ENCODE results near the gene ZNF408. TPM values are rescaled to one million over a fixed set of nuclear protein-coding genes. Genes with fewer than 3 reads are reported as not detected.
A peak's percentile ranks its signal among the peaks of the same experiment; 100 is the strongest.

Gene ZNF408
- total RNA-seq, 1 donor from 2014 or later, result 8.2 TPM

DNA sequence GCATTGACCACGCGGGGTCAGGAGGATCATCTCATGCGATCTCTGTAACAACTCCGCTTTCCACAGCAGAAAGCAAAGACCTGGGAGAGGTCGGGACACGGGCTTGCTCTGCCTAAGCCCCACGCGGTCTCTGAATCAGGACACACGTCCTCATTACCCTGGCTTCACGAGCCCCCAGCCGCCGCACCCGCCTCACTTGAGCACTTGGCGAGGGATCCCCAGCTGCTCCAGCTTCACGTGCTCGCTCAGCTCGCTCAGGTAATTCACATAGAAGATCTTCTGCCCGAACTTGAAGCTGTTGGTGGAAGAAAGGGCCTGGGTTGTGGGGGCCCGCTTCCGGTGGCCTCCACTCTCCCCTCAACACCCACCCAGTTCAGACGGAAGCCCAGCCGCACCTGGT is 20.0 kb upstream of the ZNF408 start:
- no peak for DNase-seq (ENCODE audit: low read depth)
- Histone ChIP-seq H3K4me3 (ENCODE audit: low read depth, low read length) (no peak overlapping the region), H3K36me3 (ENCODE audit: control insufficient read depth, insufficient read depth, low read length) (peaks cover 38% of the 10 kb centered on the region), H3K27me3 (ENCODE audit: control insufficient read depth, insufficient read depth, low read length) (no peaks in the 10 kb centered on the region)
- TF ChIP-seq, protein P1, sequence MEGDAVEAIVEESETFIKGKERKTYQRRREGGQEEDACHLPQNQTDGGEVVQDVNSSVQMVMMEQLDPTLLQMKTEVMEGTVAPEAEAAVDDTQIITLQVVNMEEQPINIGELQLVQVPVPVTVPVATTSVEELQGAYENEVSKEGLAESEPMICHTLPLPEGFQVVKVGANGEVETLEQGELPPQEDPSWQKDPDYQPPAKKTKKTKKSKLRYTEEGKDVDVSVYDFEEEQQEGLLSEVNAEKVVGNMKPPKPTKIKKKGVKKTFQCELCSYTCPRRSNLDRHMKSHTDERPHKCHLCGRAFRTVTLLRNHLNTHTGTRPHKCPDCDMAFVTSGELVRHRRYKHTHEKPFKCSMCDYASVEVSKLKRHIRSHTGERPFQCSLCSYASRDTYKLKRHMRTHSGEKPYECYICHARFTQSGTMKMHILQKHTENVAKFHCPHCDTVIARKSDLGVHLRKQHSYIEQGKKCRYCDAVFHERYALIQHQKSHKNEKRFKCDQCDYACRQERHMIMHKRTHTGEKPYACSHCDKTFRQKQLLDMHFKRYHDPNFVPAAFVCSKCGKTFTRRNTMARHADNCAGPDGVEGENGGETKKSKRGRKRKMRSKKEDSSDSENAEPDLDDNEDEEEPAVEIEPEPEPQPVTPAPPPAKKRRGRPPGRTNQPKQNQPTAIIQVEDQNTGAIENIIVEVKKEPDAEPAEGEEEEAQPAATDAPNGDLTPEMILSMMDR (IDR thresholded peaks at IDR 0.05; ENCODE audit: insufficient read depth, low read length, severe bottlenecking), result no peak
- no peak for FAIRE-seq

DNA sequence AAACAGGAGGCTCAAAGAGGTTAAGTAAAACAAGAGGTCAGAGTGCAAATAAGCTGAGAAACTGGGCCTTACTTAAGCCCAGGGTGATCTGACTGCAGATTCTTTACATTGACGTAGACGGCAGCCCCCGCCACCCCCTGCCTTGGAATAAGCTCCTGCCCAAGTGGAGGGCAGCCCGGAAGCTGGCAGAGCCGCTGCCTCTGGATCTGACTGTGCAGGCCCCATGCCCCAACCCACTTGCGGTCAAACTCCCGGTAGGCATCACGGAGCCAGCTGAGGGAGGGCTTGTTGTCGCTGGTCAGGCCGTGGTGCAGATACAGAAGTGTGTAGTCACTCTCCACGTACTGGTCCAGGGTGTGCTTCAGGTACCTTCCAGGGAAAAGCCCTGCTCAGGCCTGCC is 19.0 kb upstream of the ZNF408 start:
- TF ChIP-seq, protein P1 (IDR thresholded peaks at IDR 0.05; ENCODE audit: insufficient read depth, low read length, severe bottlenecking), result no peak
- Histone ChIP-seq H3K4me3 (ENCODE audit: low read depth, low read length) (no peak overlapping the region), H3K27me3 (ENCODE audit: control insufficient read depth, insufficient read depth, low read length) (no peaks in the 10 kb centered on the region), H3K36me3 (ENCODE audit: control insufficient read depth, insufficient read depth, low read length) (peaks cover 40% of the 10 kb centered on the region)
- no peak for FAIRE-seq
- no peak for DNase-seq (ENCODE audit: low read depth)

DNA sequence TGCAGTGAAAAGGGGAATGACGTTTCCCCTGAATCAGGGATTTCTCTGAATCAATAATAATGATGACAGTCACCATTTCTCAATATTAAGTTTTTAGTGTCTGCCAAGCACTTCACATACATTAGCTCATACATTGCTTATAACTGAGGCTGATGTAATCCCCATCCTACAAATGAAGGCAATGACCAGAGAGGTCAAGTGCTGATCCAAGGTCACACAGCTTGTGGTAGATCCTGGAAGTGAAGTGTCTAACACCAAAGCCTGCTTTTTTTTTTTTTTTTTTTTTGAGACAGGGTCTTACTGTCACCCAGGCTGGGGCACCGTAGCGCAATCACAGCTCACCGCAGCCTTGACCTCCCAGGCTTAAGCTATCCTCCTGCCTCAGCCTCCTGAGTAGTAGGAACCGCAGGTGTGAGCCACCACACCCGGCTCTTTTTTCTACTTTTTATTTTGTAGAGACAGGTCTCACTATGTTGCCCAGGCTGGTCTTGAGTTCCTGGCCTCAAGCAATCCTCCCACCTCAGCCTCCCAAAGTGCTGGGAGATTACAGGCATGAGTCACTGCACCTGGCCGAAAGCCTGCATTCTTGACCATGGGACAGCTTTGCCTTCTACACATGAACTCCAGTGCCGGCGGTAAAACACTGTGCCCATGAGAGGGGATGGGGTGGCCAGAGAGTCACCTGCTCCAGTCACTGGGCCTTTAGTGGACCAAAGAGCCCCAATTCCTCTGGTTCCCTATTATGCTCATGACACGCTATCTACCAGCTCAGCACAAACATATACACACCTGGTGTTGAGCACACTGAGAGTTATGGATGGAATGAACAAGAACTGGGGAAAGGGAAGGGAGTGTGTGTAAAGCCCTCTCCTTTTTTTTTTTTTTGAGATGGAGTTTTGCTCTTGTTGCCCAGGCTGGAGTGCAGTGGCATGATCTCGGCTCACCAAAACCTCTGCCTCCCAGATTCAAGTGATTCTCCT is 17.8 kb upstream of the ZNF408 start:
- peaks cover 37% of the 10 kb centered on the region for H3K36me3 ChIP-seq (ENCODE audit: control insufficient read depth, insufficient read depth, low read length)
- no peaks in the 10 kb centered on the region for H3K27me3 ChIP-seq (ENCODE audit: control insufficient read depth, insufficient read depth, low read length)
- no peak for FAIRE-seq

DNA sequence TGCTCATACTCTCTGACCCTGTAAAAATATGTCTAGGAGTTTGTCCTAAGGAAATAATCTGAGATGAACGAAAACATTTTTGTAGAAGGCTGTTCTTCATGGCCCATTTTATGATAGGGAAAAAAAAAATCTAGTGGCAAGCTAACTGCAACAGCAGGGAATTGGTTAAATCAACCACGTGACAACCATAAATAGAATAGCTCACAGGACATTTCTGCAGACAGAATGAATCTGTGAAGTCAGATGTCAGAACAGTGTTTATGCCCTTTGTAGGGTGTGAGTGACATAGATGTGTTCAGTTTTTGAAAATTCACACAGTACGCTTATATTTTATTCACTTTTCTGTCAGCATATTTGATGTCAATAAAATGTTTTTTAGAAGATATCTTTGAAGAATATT is 16.5 kb upstream of the ZNF408 start:
- DNase-seq (ENCODE audit: low read depth) (no peak), FAIRE-seq (no peak)
- Histone ChIP-seq H3K4me3 (ENCODE audit: low read depth, low read length) (no peak overlapping the region), H3K27me3 (ENCODE audit: control insufficient read depth, insufficient read depth, low read length) (no peaks in the 10 kb centered on the region), H3K36me3 (ENCODE audit: control insufficient read depth, insufficient read depth, low read length) (peaks cover 26% of the 10 kb centered on the region)
- TF ChIP-seq, protein P1 (IDR thresholded peaks at IDR 0.05; ENCODE audit: insufficient read depth, low read length, severe bottlenecking), result no peak

More for the DNA sequence above, 17.8 kb upstream of the ZNF408 start:
- TF ChIP-seq, protein P1 (IDR thresholded peaks at IDR 0.05; ENCODE audit: insufficient read depth, low read length, severe bottlenecking), result no peak
- H3K4me3 ChIP-seq (ENCODE audit: low read depth, low read length), result no peak overlapping the region
- peak; percentile 32 for DNase-seq (ENCODE audit: low read depth)

DNA sequence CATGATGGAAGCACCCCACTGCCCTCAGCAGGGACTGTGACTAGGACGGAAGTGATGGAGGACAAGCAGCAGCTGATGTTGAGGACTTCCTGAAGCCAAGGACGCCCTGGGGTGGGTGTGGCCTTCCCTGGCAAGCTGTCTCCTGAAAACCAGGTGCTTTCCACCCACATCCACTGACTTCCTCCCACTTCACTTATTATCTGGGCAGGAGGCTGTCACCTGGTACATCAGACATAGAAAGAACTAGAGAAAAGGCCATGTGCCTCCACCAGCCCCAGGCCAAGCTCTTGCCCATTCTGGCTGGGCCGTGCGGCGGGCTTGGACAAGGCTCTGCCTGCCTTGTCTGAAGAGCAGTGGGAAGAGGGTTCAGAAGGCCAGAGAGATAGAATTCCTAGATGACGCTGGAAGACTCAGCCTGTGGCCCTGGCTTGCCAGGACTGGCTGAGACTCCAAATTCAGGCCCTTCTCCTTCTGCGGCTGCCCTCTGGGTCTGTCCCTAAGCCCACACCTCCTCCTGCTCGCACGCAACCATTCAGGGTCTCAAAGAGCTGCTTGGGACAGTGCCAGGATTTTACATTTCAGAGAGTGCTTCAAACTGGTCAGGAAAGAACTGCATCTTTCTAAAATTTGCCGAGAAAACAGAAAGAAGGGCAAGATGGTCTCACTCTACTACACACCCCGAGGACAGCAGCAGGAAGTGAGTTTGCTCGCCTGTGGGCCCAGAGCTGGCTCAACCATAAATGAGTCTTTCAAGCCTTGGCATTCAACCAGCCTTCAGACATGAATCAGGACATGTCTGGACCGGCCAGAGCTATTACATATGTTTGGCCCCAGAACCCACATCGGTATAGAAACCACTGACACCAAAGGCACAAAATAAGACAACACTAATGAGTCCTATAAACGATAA is 13.7 kb upstream of the ZNF408 start:
- Histone ChIP-seq H3K27me3 (ENCODE audit: control insufficient read depth, insufficient read depth, low read length) (no peaks in the 10 kb centered on the region), H3K36me3 (ENCODE audit: control insufficient read depth, insufficient read depth, low read length) (peaks cover 9% of the 10 kb centered on the region), H3K4me3 (ENCODE audit: low read depth, low read length) (no peak overlapping the region)
- FAIRE-seq (peak; percentile 64), DNase-seq (ENCODE audit: low read depth) (peak; percentile 98)
- TF ChIP-seq, protein P1 (IDR thresholded peaks at IDR 0.05; ENCODE audit: insufficient read depth, low read length, severe bottlenecking), result no peak

Data from bronchial epithelial cell (primary cell).